Liver (tissue), 9 donors: Measurements from ENCODE around the gene PRMT7. TPM values are rescaled to one million over a fixed set of nuclear protein-coding genes. Genes with fewer than 3 reads are reported as not detected.

ENCODE experiments used
- DNase-seq: peaks from one replicate; pipeline ENCODE4 v3.0.0-alpha.2; 2017; ENCODE audit warnings: low spot score
- H3K27ac ChIP-seq, 2 donors: one replicate each; pipeline ENCODE4 v1.7.0; 2013; ENCODE audit warnings: inconsistent platforms in 2 of 2, low read length in 2 of 2, control low read depth in 1 of 2, low read depth in 1 of 2, mild to moderate bottlenecking in 1 of 2
- H3K27me3 ChIP-seq, 4 donors: one replicate each; pipeline versions ENCODE4 v1.6.1 to v1.7.0; 2013; ENCODE audit warnings: low read length in 3 of 4, inconsistent platforms in 1 of 4, mild to moderate bottlenecking in 1 of 4, moderate library complexity in 1 of 4; ENCODE audit not compliant: control insufficient read depth in 4 of 4, insufficient read depth in 4 of 4
- H3K36me3 ChIP-seq, 4 donors: one replicate each; pipeline versions ENCODE4 v1.6.1 to v1.7.0; 2013; ENCODE audit warnings: low read length in 3 of 4, mild to moderate bottlenecking in 3 of 4, low read depth in 1 of 4, moderate library complexity in 1 of 4; ENCODE audit not compliant: control insufficient read depth in 4 of 4, insufficient read depth in 3 of 4
- H3K4me1 ChIP-seq, 4 donors: one replicate each; pipeline versions ENCODE4 v1.6.1 to v1.7.0; 2013; ENCODE audit warnings: low read length in 3 of 4, mild to moderate bottlenecking in 3 of 4, moderate library complexity in 1 of 4; ENCODE audit not compliant: control insufficient read depth in 4 of 4, insufficient read depth in 4 of 4
- H3K4me3 ChIP-seq, 3 donors: one replicate each; pipeline versions ENCODE4 v1.6.1 to v1.7.0; 2013; ENCODE audit warnings: low read length in 3 of 3, control low read depth in 1 of 3, low read depth in 1 of 3, mild to moderate bottlenecking in 1 of 3
- H3K9ac ChIP-seq, 2 donors: one replicate each; pipeline ENCODE4 v1.7.0; 2013; ENCODE audit warnings: low read length in 2 of 2, mild to moderate bottlenecking in 2 of 2, moderate library complexity in 2 of 2, control low read depth in 1 of 2, low read depth in 1 of 2
- H3K9me3 ChIP-seq, 4 donors: one replicate each; pipeline versions ENCODE4 v1.6.1 to v1.7.0; 2013; ENCODE audit warnings: low read length in 3 of 4; ENCODE audit not compliant: control insufficient read depth in 4 of 4
- FOXA2 ChIP-seq: IDR thresholded peaks from 2 replicates; pipeline ENCODE4 v1.6.1; 2016; ENCODE audit warnings: antibody characterized with exemption
- GABPA ChIP-seq, 2 donors: IDR thresholded peaks in 1 of 2; conservative IDR thresholded peaks in 1 of 2; 2 replicates each; pipeline ENCODE4 v1.6.1; 2016; ENCODE audit warnings: antibody characterized with exemption in 2 of 2, mild to moderate bottlenecking in 1 of 2, moderate library complexity in 1 of 2
- HNF4A ChIP-seq, 2 donors: conservative IDR thresholded peaks; 2 replicates each; pipeline ENCODE4 v1.6.1; 2016; ENCODE audit warnings: antibody characterized with exemption in 2 of 2, mild to moderate bottlenecking in 2 of 2
- JUND ChIP-seq, 2 donors: IDR thresholded peaks; 2 replicates each; pipeline ENCODE4 v1.6.1; 2016; ENCODE audit warnings: antibody characterized with exemption in 2 of 2
- NR2F2 ChIP-seq: IDR thresholded peaks from 2 replicates; pipeline ENCODE4 v1.6.1; 2016; ENCODE audit warnings: antibody characterized with exemption
- RAD21 ChIP-seq, 2 donors: IDR thresholded peaks; 2 replicates each; pipeline ENCODE4 v1.6.1; 2016; ENCODE audit warnings: antibody characterized with exemption in 2 of 2, mild to moderate bottlenecking in 2 of 2
- RXRA ChIP-seq, 2 donors: IDR thresholded peaks; 2 replicates each; pipeline ENCODE4 v1.6.1; 2017 to 2018; ENCODE audit warnings: antibody characterized with exemption in 2 of 2, mild to moderate bottlenecking in 1 of 2
- SP1 ChIP-seq: IDR thresholded peaks from 2 replicates; pipeline ENCODE4 v1.6.1; 2018; ENCODE audit warnings: antibody characterized with exemption, mild to moderate bottlenecking
- TAF1 ChIP-seq: conservative IDR thresholded peaks from 2 replicates; pipeline ENCODE4 v1.6.1; 2016; ENCODE audit warnings: antibody characterized with exemption, mild to moderate bottlenecking
- YY1 ChIP-seq: IDR thresholded peaks from 2 replicates; pipeline ENCODE4 v1.6.1; 2016; ENCODE audit warnings: antibody characterized with exemption, mild to moderate bottlenecking
- WGBS: extraction: QIAGEN DNeasy Blood & Tissue Kit; methylation state at CpG from one replicate; pipeline ENCODE4 v1.1.7; 2013; 5-methylcytosine and 5-hydroxymethylcytosine counted together
- polyA plus RNA-seq, 2 donors: library from polyadenylated mRNA; stranded (reverse) in 1 of 2; unstranded in 1 of 2; fragments of 200-250 nt in 1 of 2; fragments of >200 nt in 1 of 2; fragmentation: Nextera tagmentation in 1 of 2; extraction: Ambion mirVana in 1 of 2; gene quantifications; one replicate each; pipeline versions ENCODE4 v1.2.1 to v1.2.3, GENCODE V29; 2013 to 2015
- total RNA-seq, 2 donors: library from RNA; depleted of rRNA; stranded (reverse); fragments of >200 nt; gene quantifications; one replicate each; pipeline ENCODE4 v1.2.3, GENCODE V29; 2014
- TF ChIP-seq, protein P1 (sequence below): fragments of 150-350 bp; IDR thresholded peaks from 2 replicates; pipeline ENCODE4 v1.5.1; 2017; ENCODE audit warnings: improper control_type of control experiment, low read depth, low read length; ENCODE audit not compliant: missing input control
- TF ChIP-seq, protein P2 (sequence below): IDR thresholded peaks from 2 replicates; pipeline ENCODE4 v1.6.1; 2016; ENCODE audit warnings: antibody characterized with exemption
- TF ChIP-seq, protein P3 (sequence below): IDR thresholded peaks from 2 replicates; pipeline ENCODE4 v1.6.1; 2016; ENCODE audit warnings: antibody characterized with exemption
- donor health status: healthy.
- donor health status: healthy.
- donor health status: healthy.
- donor health status: healthy.
- donor health status: healthy.

Gene PRMT7
- total and polyA plus RNA-seq, 4 donors: 10.7 to 31.5 (median 17.5) TPM

DNA sequence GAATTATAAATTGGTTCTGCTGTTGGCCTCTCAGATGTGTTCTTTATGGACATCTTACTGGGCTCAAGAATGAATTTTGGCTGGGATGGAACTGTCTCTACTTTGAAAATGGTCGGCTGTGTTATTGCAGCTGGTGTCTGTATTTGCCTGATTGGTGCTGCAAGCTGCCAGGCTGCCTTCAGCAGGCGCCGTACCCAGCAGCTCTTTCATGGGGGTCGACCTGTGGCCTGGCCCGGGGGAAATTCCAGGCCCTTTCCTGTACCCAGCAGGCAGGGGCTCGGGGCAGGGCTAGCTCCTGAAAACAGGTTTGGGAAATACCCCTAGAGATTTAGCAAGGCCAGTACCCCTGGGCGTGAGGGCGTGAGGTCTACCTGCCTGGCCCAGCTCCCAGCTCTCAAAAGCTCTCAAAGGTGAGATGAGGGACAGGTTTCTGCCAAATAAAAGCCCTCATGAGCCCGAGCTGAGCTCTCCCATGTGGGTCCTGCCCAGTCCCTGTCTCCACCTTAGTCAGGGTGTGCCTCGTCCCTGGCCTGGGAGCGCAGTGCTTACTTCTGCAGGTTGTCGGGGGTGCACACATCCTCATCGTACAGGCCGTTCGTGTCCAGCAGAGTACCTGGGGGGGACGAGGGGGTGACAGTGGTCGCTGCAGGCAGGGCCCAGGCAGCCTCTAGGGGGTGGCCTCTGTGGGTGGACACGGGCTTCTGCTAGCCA lies 52.3 kb downstream of the PRMT7 start:
- H3K4me3 ChIP-seq: no peak overlapping the region
- WGBS: 83% methylated on average over 18 of the region's 18 CpGs
- H3K36me3 ChIP-seq: peaks cover 0 to 1% (median 0%) of the 10 kb centered on the region in 4 donors

GRCh38 chr16:68363658-68364521 lies 53.1 kb downstream of the PRMT7 start:
- WGBS: 72% methylated on average over 22 of the region's 22 CpGs

More for the DNA sequence above, 52.3 kb downstream of the PRMT7 start:
- Histone ChIP-seq H3K9ac (no peak overlapping the region), H3K9me3 (no peaks in the 10 kb centered on the region), H3K4me1 (peaks cover 0 to 6% (median 4%) of the 10 kb centered on the region in 4 donors), H3K27ac (no peak overlapping the region), H3K27me3 (no peaks in the 10 kb centered on the region)
- TF ChIP-seq GABPA (IDR thresholded peaks at IDR 0.05 in 1 of 2, conservative IDR thresholded peaks at IDR 0.05 in 1 of 2) (no peak), RAD21 (IDR thresholded peaks at IDR 0.05) (no peak), YY1 (no peak), HNF4A (conservative IDR thresholded peaks at IDR 0.05) (no peak), RXRA (IDR thresholded peaks at IDR 0.05) (no peak), FOXA2 (no peak), NR2F2 (no peak)
- TF ChIP-seq, protein P1, sequence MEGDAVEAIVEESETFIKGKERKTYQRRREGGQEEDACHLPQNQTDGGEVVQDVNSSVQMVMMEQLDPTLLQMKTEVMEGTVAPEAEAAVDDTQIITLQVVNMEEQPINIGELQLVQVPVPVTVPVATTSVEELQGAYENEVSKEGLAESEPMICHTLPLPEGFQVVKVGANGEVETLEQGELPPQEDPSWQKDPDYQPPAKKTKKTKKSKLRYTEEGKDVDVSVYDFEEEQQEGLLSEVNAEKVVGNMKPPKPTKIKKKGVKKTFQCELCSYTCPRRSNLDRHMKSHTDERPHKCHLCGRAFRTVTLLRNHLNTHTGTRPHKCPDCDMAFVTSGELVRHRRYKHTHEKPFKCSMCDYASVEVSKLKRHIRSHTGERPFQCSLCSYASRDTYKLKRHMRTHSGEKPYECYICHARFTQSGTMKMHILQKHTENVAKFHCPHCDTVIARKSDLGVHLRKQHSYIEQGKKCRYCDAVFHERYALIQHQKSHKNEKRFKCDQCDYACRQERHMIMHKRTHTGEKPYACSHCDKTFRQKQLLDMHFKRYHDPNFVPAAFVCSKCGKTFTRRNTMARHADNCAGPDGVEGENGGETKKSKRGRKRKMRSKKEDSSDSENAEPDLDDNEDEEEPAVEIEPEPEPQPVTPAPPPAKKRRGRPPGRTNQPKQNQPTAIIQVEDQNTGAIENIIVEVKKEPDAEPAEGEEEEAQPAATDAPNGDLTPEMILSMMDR: no peak
- TF ChIP-seq, protein P2, sequence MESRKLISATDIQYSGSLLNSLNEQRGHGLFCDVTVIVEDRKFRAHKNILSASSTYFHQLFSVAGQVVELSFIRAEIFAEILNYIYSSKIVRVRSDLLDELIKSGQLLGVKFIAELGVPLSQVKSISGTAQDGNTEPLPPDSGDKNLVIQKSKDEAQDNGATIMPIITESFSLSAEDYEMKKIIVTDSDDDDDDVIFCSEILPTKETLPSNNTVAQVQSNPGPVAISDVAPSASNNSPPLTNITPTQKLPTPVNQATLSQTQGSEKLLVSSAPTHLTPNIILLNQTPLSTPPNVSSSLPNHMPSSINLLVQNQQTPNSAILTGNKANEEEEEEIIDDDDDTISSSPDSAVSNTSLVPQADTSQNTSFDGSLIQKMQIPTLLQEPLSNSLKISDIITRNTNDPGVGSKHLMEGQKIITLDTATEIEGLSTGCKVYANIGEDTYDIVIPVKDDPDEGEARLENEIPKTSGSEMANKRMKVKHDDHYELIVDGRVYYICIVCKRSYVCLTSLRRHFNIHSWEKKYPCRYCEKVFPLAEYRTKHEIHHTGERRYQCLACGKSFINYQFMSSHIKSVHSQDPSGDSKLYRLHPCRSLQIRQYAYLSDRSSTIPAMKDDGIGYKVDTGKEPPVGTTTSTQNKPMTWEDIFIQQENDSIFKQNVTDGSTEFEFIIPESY: no peak
- TF ChIP-seq, protein P3, sequence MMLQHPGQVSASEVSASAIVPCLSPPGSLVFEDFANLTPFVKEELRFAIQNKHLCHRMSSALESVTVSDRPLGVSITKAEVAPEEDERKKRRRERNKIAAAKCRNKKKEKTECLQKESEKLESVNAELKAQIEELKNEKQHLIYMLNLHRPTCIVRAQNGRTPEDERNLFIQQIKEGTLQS: no peak
- no peak for DNase-seq

More at GRCh38 chr16:68363658-68364521, 53.1 kb downstream of the PRMT7 start:
- no peaks in the 10 kb centered on the region for H3K36me3 ChIP-seq
- TF ChIP-seq FOXA2 (no peak), JUND (IDR thresholded peaks at IDR 0.05) (no peak), SP1 (no peak), TAF1 (no peak), GABPA (IDR thresholded peaks at IDR 0.05 in 1 of 2, conservative IDR thresholded peaks at IDR 0.05 in 1 of 2) (no peak), RXRA (IDR thresholded peaks at IDR 0.05) (no peak)
- TF ChIP-seq, protein P2: no peak
- TF ChIP-seq, protein P1: no peak
- no peaks in the 10 kb centered on the region for H3K27me3 ChIP-seq
- peaks cover 0 to 6% (median 4%) of the 10 kb centered on the region in 4 donors for H3K4me1 ChIP-seq
- no peak for DNase-seq
- no peak overlapping the region for H3K4me3 ChIP-seq
- no peak overlapping the region for H3K27ac ChIP-seq
- H3K9ac ChIP-seq: no peak overlapping the region
- H3K9me3 ChIP-seq: no peaks in the 10 kb centered on the region
